ENCODE measurements around the gene FBXO48.
A peak's percentile ranks its signal among the peaks of the same experiment; 100 is the strongest.
"Not testable (repeated sequence)": the region's sequence is repeated elsewhere in the genome, so short reads cannot be mapped to it uniquely, and the experiment has no call there.

The FBXO48 gene

GRCh38 chr2:68469935-68470334 is 2.8 kb upstream of the FBXO48 start:
- DNase-seq: no peak

GRCh38 chr2:68468801-68469200 is 1.7 kb upstream of the FBXO48 start:
- no peak for DNase-seq

- no peak for DNase-seq
Observed at GRCh38 chr2:68466778-68467076, 367 bp downstream of the FBXO48 start.

- DNase-seq: peak; percentile 77
Observed at GRCh38 chr2:68466361-68466777, 725 bp downstream of the FBXO48 start.

- peak; percentile 83 for DNase-seq
Observed at GRCh38 chr2:68465081-68465916, 1.8 kb downstream of the FBXO48 start.

GRCh38 chr2:68464651-68465050 is 2.4 kb downstream of the FBXO48 start:
- peak; percentile 47 for DNase-seq

GRCh38 chr2:68463287-68463877 is 3.7 kb downstream of the FBXO48 start:
- peak; percentile 69 for DNase-seq

GRCh38 chr2:68458981-68459380 is 8.1 kb downstream of the FBXO48 start:
- DNase-seq: no peak

GRCh38 chr2:68456198-68456597 is 10.9 kb downstream of the FBXO48 start:
- DNase-seq: no peak

GRCh38 chr2:68454719-68455118 is 12.4 kb downstream of the FBXO48 start:
- no peak for DNase-seq

- no peak for DNase-seq
Observed at GRCh38 chr2:68453761-68454360, 13.2 kb downstream of the FBXO48 start.

GRCh38 chr2:68452158-68452900 is 14.8 kb downstream of the FBXO48 start:
- DNase-seq: no peak

- DNase-seq: no peak
Observed at GRCh38 chr2:68448671-68449653, 18.1 kb downstream of the FBXO48 start.

- DNase-seq: no peak
Observed at GRCh38 chr2:68447118-68447517, 20.0 kb downstream of the FBXO48 start.

GRCh38 chr2:68446425-68446824 is 20.7 kb downstream of the FBXO48 start:
- DNase-seq: not testable (repeated sequence)

- no peak for DNase-seq
Observed at GRCh38 chr2:68441994-68442322, 25.1 kb downstream of the FBXO48 start.

- DNase-seq: peak; percentile 93
Observed at GRCh38 chr2:68441179-68441993, 25.7 kb downstream of the FBXO48 start.

- DNase-seq: no peak
Observed at GRCh38 chr2:68438455-68439303, 28.4 kb downstream of the FBXO48 start.

GRCh38 chr2:68436270-68436669 is 30.8 kb downstream of the FBXO48 start:
- no peak for DNase-seq

- no peak for DNase-seq
Observed at GRCh38 chr2:68435615-68436014, 31.5 kb downstream of the FBXO48 start.

GRCh38 chr2:68434981-68435380 is 32.1 kb downstream of the FBXO48 start:
- no peak for DNase-seq
